GM21381 (cell line): ENCODE results near the gene HOMER2.

ENCODE experiments used
- ATAC-seq: cut with Tn5 transposase; IDR thresholded peaks from one replicate; pipeline ENCODE4 v1.9.1; 2021; ENCODE audit warnings: mild to moderate bottlenecking, moderate library complexity; ENCODE audit not compliant: unreplicated experiment

HOMER2 gene

GRCh38 chr15:82805994-82806406 lies 146.5 kb downstream of the HOMER2 start, which contains the start of gene FSD2:
FSD2 (minus strand) TSS chr15:82806069; CDS start chr15:82787390, 18,679 bp downstream.
- peak; percentile 50 for ATAC-seq

GRCh38 chr15:82804575-82804949 lies 148.0 kb downstream of the HOMER2 start:
- no peak for ATAC-seq

- no peak for ATAC-seq
Observed at GRCh38 chr15:82803793-82804574, 148.5 kb downstream of the HOMER2 start.

GRCh38 chr15:82802497-82802896 lies 150.0 kb downstream of the HOMER2 start:
- no peak for ATAC-seq

GRCh38 chr15:82799183-82799841 lies 153.2 kb downstream of the HOMER2 start:
- no peak for ATAC-seq
